Mucosa of descending colon (tissue), 3 donors: ENCODE results near the gene C11orf21. TPM values are rescaled to one million over a fixed set of nuclear protein-coding genes. Genes with fewer than 3 reads are reported as not detected.

Experiments
- ATAC-seq: fragments of 200-7000 bp; cut with Tn5 transposase; one replicate; pipeline ENCODE4 v1.9.1; 2020; ENCODE audit warnings: mild to moderate bottlenecking, moderate library complexity
- DNase-seq, 3 donors: peaks; one replicate each; pipeline ENCODE4 v3.0.0-alpha.2; 2020
- H3K36me3 ChIP-seq: fragments of 200-600 bp; one replicate; pipeline ENCODE4 v1.8.0; 2021; ENCODE audit warnings: low read depth, mild to moderate bottlenecking
- H3K4me1 ChIP-seq: fragments of 200-600 bp; one replicate; pipeline ENCODE4 v1.8.0; 2021; ENCODE audit warnings: low read depth, mild to moderate bottlenecking
- H3K4me3 ChIP-seq: fragments of 200-600 bp; one replicate; pipeline ENCODE4 v1.8.0; 2021; ENCODE audit warnings: mild to moderate bottlenecking
- H3K9me3 ChIP-seq: fragments of 200-600 bp; one replicate; pipeline ENCODE4 v1.8.0; 2021; ENCODE audit warnings: mild to moderate bottlenecking
- intact Hi-C, 2 donors: fragments of 100-400 bp; cut with DNase I in 1 of 2; cut with micrococcal nuclease in 1 of 2; formaldehyde crosslinking; loops; one replicate each; pipeline versions ENCODE4 v1.11.0 to v1.11.1; 2022; cut with DNase I, micrococcal nuclease
- total RNA-seq, 3 donors: library from RNA; stranded (reverse); fragmentation: NEBNext Ultra II Directional in 2 of 3; extraction: Animal tissue kit (Norgen Biotek cat#: 25700) in 2 of 3; gene quantifications; one replicate each; pipeline versions ENCODE4 v1.2.1 to v1.2.4, GENCODE V29; 2021 to 2023
- TF ChIP-seq, protein P1 (sequence below): fragments of 200-600 bp; IDR thresholded peaks from one replicate; pipeline ENCODE4 v1.8.0; 2022; ENCODE audit warnings: antibody characterized with exemption, mild to moderate bottlenecking
- donor health status: DM: no; HTN: no; CAD: no; lungs with moderate emphysema.
- donor health status: DM: no; HTN: no; CAD: no.
- donor health status: DM: no; HTN: yes; CAD: no.

The C11orf21 gene
- total RNA-seq, 3 donors from 2014 or later, result 0.35 to 2.3 (median 1.9) TPM

DNA sequence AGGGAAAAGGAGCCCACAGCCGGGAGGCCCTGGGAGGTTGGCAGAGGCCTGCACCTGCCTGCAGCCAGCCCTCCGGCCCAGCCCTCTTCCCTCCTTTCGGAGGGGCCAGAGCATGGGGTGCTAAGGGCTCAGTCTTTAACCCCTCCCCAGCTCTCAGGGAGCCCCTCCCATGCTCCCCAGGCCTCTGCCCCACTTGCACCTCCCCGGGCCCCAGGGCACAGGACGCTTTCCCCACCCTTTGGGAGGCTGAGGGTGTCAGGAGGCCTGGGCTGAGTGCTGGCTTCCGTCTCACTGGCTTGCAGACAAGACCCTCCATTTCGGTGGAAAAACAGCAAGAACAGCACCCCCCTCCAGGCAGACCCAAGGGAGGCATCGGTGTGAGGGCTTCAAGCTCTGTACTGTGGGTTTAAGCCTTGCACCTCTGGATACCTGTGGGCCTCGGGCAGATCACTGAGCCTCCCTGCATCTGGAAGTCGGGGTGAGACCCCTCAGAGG, 38.6 kb downstream of the C11orf21 start:
- Histone ChIP-seq H3K36me3 (no peaks in the 10 kb centered on the region), H3K9me3 (no peaks in the 10 kb centered on the region), H3K4me3 (no peak overlapping the region), H3K4me1 (peaks cover 2% of the 10 kb centered on the region)
- DNase-seq, result no peak
- TF ChIP-seq, protein P1, sequence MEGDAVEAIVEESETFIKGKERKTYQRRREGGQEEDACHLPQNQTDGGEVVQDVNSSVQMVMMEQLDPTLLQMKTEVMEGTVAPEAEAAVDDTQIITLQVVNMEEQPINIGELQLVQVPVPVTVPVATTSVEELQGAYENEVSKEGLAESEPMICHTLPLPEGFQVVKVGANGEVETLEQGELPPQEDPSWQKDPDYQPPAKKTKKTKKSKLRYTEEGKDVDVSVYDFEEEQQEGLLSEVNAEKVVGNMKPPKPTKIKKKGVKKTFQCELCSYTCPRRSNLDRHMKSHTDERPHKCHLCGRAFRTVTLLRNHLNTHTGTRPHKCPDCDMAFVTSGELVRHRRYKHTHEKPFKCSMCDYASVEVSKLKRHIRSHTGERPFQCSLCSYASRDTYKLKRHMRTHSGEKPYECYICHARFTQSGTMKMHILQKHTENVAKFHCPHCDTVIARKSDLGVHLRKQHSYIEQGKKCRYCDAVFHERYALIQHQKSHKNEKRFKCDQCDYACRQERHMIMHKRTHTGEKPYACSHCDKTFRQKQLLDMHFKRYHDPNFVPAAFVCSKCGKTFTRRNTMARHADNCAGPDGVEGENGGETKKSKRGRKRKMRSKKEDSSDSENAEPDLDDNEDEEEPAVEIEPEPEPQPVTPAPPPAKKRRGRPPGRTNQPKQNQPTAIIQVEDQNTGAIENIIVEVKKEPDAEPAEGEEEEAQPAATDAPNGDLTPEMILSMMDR, result no peak
- intact Hi-C loops, result no loop called here
- ATAC-seq, result no peak

DNA sequence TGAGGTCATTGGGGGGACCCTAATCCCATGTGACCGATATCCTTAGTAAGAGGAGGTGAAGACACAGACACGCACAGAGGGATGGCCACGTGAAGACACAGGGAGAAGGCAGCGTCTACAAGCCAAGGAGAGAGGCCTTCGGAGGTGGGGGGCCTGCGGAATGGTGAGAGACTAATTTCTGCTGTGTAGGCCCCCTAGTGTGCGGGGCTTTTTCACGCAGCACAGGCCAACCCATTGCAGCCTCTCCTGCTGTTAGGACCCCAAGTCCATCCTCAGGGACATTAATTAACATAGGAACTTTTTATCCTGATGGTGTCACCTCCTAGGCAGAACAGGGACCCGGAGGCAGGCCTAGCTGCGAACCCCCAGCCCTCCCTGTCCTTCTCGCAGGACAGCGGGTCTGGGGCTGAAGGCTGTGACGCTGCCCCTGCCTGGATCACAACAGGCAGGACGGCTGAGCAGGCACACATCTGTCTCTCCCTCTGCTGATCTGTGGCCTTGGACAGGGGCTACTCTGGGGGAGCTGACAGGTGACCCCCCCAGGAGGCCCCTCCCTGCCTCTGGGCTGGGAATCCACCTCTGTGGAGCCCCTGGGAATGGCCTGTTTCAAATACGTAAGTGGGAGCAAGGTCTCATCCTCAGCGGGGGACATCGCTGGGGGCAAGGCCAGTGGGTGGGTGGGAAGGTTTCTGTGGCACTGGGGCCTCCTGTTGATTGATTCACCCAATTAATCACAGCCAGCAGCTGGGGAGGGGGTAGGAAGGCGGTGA, 39.2 kb downstream of the C11orf21 start:
- Histone ChIP-seq H3K4me3 (no peak overlapping the region), H3K4me1 (no peaks in the 10 kb centered on the region), H3K36me3 (no peaks in the 10 kb centered on the region), H3K9me3 (no peaks in the 10 kb centered on the region)
- TF ChIP-seq, protein P1, result no peak
- DNase-seq (no peak), ATAC-seq (no peak)
- intact Hi-C loops, result no loop called here

DNA sequence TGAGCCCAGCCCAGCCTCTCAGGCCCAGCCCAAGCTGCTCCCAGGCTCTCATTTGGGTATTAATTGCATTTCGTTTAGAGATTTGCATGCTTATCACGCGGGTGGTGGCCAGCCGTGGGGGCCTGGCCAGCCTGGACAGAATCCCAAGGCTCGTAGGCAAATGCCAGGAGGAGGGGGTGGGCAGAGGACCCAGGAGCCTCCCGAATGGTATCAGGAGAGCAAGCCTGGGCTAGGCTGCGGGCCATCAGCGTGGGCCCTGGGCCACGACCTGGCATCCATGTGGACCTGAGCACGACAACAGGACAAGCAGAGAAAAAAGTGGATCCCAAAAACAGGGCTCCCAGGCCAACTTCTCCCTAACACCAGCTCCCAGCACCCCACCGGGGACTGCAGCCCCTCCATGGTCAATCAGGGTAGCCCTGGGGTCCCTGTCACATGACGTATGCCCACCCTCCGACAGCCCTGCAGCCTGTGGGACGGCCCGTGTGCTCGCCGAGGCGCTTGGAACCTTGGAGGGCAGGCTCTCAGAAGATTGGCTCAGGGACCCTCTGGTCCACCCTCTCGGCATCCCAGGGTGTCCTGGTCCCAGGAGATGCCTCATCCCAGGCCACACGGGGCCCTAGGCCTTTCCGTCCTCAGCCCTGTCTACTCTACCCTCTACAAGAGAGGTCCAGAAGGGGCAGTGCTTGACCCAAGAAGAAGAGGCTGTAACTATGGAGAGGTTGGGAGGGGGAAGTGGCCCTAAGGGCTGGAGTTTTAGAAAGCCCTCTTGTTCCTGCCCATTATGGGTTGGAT, 40.1 kb downstream of the C11orf21 start:
- H3K4me1 ChIP-seq, result no peaks in the 10 kb centered on the region
- intact Hi-C loops, result no loop called here
- DNase-seq (no peak), ATAC-seq (no peak)
- no peak overlapping the region for H3K4me3 ChIP-seq
- H3K36me3 ChIP-seq, result no peaks in the 10 kb centered on the region
- no peaks in the 10 kb centered on the region for H3K9me3 ChIP-seq
- TF ChIP-seq, protein P1, result no peak

DNA sequence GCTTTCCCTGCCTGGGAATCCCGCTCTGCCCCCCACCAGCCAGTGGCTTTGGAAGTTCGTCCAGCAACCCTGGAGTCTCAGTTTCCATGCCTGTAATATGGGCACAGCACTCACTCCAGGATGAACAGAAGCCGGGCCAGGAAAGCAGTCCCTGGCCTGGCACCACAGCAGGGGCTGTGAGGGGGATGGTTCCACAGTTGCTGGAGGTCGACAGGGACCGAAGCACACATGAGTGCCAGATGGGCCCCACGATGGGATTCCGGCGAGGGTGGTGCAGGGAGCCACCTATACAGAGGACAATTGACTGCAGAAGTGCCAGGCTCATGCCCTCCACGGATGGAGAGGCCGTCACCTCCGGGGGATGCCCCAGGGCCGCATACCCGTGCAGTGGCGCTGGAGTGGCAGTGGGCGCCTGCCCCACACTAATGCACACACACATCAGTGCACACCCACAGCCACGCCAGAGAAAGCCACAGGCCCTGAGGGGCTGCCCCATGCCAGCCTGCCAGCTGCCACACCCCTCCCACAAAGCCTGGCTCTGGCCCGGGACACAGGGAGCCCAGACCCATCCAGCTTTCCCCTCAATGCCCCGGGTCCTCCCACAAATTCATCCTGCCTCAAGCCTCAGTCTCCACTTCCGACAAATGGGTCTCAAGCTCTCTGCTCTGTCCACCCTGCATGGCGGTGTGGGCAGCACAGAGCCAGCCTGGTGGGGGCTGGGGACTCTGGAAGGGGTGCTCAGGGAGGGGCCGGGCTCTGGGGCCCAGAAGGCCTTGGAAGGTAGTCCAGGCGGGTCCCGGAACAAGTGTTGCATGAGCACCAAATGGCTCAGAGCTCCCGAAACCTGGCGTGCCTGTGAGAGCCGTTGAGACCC, 41.0 kb downstream of the C11orf21 start:
- TF ChIP-seq, protein P1, result no peak
- DNase-seq (peak in 1 of 3 donors; percentile 14), ATAC-seq (no peak)
- no peaks in the 10 kb centered on the region for H3K9me3 ChIP-seq
- H3K4me1 ChIP-seq, result no peaks in the 10 kb centered on the region
- no peak overlapping the region for H3K4me3 ChIP-seq
- intact Hi-C loops, result no loop called here
- H3K36me3 ChIP-seq, result no peaks in the 10 kb centered on the region

DNA sequence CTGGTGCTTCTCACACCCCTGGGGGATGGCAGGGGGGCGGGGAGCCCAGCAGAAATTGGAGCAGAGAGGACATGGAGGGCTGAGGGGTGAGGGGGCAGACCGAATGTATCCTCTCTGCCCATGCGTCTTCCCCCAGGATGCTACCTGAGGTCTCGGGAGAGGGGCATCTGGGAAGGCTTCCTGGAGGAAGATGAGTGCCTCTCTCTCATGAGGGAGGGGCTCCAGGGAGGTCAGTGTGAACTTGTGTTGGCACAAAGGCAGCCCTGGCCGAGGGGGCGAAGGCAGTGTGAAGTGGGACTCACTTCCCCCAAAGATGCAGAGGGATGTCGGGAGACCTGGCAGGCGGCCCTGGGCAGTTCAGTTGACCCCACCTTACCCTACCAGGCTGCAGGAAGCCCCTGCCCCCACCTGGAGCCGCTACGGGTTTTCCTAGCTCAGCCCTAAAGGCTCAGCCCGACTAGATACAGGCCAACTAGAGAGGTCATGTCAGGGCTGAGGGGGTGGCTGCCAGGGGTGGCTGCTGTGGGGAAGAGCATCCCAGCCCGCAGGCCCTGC, 41.7 kb downstream of the C11orf21 start:
- ATAC-seq (no peak), DNase-seq (no peak)
- no peak overlapping the region for H3K4me3 ChIP-seq

More for the DNA sequence above, 41.7 kb downstream of the C11orf21 start:
- Histone ChIP-seq H3K4me1 (no peaks in the 10 kb centered on the region), H3K9me3 (no peaks in the 10 kb centered on the region), H3K36me3 (no peaks in the 10 kb centered on the region)
- TF ChIP-seq, protein P1, result no peak
- intact Hi-C loops, result no loop called here
